ENCODE data around the gene LIMS2.
A peak's percentile ranks its signal among the peaks of the same experiment; 100 is the strongest.

The LIMS2 gene

DNA sequence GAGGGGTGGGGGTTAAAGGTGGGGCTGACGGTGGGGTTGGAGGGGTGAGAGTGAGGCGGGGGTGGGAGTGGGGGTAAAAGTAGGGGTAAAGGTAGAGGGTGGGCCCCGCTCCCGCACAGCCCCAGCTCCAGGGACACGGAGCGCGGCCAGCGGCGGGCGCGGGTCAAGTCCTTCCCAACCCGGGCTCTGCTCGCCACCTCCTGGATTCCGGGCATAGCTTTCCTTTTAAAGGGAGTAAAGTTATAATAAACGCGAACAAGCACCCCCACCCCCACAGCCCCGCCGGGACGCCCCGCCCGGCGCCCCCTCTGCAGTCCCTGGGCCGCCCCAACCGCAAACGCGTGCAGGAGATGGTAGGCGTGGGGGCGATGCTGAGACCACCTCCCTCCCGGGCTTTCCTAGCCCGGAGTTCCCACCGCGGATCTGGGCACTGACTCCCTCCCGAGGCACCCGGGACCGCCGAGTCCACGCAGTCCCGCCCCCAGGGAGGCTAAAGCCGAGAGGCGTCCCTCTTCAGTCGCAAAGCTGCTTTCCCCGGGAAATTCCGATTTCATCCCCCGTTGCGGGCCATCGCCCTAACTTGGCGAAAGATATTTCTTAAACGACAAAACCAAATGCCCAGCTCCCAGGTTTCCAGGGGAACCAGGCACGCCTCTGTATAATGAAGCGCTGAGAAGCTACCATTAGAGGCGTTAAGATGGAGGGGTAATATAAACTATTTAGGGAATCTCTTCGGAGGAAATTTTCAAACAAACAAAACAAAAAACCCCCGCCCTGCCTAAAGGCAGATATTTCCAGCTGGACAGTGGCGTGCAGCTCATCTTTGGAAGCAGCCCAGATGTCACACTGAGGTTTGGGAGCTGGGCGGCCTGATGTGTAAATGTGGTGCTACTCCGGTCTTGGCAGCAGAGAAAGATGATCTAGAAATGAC is at the start of gene LIMS2:
Gene LIMS2, minus strand, starts transcription at position 200 of the 931 bp plus-strand sequence. CDS start 506 bp downstream, outside the sequence.
- no peak for DNase-seq (ENCODE audit: low read depth in 3 of 3)

GRCh38 chr2:127722807-127723206 is 47.5 kb upstream of the LIMS2 start:
- DNase-seq (ENCODE audit: low read depth in 3 of 3), result no peak

- no peak for DNase-seq (ENCODE audit: low read depth in 3 of 3)
These were observed 46.6 kb upstream of the LIMS2 start for GRCh38 chr2:127721978-127722355.

DNA sequence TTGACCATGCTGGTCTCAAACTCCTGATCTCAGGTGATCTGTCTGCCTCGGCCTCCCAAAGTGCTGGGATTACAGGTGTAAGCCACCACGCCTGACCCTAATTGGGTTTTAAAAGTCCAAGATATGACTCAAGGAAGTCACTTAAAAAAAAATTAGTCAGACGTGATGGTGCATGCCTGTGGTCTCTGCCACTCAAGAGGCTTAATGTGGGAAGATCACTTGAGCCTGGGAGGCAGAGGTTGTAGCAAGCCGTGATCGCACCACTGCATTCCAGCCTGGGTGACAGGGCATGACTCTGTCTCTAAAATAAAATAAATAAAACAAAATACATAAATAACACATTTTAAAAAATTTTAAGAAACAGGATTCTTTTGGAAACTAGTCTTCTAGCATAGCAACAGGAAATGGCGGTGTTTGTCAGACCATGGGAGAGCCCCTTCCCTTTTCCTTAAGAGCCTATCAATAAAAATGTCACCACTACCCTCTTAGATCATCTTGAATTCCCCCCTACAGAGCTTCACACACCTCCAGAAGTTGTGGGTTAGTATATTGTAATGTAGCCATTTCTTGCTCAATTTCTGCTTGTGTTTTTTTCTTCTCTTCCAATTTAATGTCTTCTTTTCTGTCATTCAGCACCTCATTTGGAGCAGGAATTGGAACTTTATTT is 46.1 kb upstream of the LIMS2 start:
- DNase-seq (ENCODE audit: low read depth in 3 of 3), result no peak

GRCh38 chr2:127719301-127720218 is 44.2 kb upstream of the LIMS2 start:
- no peak for DNase-seq (ENCODE audit: low read depth in 3 of 3)

- DNase-seq (ENCODE audit: low read depth in 3 of 3), result no peak
These were observed 42.9 kb upstream of the LIMS2 start for GRCh38 chr2:127718271-127718670.

- no peak for DNase-seq (ENCODE audit: low read depth in 3 of 3)
These were observed 40.6 kb upstream of the LIMS2 start for GRCh38 chr2:127715778-127716449.

- DNase-seq (ENCODE audit: low read depth in 3 of 3), result no peak
These were observed 38.2 kb upstream of the LIMS2 start for GRCh38 chr2:127713562-127713961.

GRCh38 chr2:127712999-127713398 is 37.7 kb upstream of the LIMS2 start:
- no peak for DNase-seq (ENCODE audit: low read depth in 3 of 3)

DNA sequence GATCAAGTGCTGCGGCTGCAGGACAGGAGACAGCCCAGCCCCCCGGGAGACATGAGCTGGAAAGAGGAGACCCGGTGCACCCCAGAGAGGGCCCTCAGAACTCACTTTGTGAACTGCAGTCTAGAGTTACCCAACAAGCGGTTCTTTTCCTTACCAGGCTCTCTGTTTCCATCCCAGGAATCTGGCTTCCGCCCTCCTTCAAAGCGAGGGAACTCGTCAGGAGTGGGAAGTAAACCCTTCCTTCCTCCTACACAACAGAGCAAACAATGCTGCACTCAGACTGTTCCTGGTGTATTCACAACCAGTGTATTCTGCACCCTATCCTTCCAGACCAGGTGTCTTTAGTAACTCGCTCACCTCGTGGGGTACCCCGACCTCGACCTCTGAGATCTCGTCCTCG is 34.0 kb upstream of the LIMS2 start:
- DNase-seq (ENCODE audit: low read depth in 3 of 3), result no peak

DNA sequence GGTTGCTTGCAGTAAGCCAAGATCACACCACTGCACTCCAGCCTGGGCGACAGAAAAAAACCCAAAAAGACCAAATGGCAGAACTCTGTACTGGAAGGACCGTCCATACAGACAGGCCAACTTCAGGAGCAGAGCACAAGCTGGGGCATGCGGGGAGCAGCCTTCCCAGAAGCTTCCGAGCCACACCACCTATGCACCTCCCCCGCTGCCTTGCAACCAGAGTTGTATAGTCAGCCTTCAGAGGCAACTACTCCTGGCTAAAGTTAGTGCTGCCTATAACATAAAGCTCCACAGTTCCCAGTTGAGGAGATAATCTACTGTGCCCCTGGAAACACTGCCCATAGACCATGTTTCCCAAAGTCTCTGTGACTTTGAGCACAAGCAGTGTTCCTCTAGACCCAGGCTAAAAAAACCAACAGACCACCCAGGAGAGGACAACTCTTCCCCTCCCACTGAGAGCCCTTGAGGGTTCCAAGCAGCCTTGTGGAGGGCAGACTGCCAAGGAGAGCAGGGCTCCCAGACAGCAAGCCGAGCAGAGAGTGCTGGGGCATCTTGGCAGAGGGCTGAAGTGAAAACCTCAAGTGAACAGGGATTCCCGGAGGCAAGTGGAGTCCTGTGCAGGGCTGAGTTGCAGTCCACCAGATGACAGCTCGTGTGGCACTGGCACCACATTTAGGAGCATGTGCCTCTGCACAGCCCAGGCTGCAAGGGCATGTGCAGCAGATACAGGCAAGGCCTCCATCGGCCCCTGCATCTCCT is 32.7 kb upstream of the LIMS2 start:
- no peak for DNase-seq (ENCODE audit: low read depth in 3 of 3)

- no peak for DNase-seq (ENCODE audit: low read depth in 3 of 3)
These were observed 31.1 kb upstream of the LIMS2 start for GRCh38 chr2:127706215-127706990.

DNA sequence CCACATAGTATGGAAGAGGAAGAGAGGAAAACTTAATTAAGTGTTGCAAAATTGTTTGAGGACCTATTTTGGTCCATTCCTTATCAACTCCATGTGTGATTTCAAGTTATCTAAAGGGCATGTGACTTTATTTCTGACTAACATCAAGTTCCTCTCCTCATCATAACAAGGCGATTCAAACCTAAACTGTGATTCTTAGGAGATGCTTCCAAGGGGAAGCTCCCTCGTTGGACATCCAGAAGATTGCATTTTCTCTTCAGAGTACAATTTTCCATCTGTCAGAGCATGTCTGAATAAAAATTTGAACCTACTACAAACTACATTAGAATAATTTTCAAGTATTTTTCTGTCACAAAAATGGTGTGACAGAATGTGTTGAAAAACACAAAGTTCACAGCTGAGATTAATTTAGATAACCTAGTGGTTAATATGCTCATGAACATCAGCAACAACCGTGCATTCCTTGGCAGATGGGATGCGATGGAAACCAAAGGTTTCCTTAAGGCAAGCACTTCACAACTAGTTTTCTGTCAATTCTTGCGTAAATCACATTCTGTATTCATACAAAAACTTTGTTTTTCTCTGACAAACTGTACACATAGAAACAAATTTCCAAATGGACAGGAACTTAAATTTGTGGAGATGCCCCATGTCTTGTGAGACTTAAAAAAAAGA is 30.2 kb upstream of the LIMS2 start:
- DNase-seq (ENCODE audit: low read depth in 3 of 3), result no peak

GRCh38 chr2:127704641-127705390 is 29.5 kb upstream of the LIMS2 start:
- no peak for DNase-seq (ENCODE audit: low read depth in 3 of 3)

DNA sequence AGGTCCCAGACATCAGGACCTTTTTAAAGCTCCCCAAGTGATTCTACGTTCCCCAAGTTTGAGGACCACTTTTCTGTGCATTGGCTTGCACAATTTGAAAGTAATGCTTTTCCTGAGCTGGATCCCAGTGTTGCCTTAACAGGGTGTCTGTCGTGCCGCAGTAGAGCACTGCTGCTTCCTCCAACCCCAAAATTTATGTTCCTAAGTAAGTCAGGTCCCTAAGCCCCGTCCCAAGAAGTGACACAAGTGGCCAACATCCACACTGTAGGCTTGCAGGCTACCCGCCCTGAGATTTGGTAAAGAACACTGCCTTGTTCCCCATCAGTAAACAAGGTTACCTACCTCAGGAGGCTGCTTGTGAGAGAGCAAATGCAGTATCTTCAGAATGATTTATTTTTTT is 28.0 kb upstream of the LIMS2 start:
- no peak for DNase-seq (ENCODE audit: low read depth in 3 of 3)

GRCh38 chr2:127702395-127703009 is 27.2 kb upstream of the LIMS2 start:
- no peak for DNase-seq (ENCODE audit: low read depth in 3 of 3)

GRCh38 chr2:127701651-127702394 is 26.5 kb upstream of the LIMS2 start:
- peak; percentile 63 to 68 (median 64) for DNase-seq (ENCODE audit: low read depth in 3 of 3)
